Suppressor macrophage treated with lipopolysaccharide for 1 hour (primary cell): ENCODE data around the gene GRAMD2A.

Experiments
- DNase-seq, 3 donors: peaks; one replicate each; pipeline ENCODE4 v3.0.0-alpha.2; 2020 to 2022

GRAMD2A gene

DNA sequence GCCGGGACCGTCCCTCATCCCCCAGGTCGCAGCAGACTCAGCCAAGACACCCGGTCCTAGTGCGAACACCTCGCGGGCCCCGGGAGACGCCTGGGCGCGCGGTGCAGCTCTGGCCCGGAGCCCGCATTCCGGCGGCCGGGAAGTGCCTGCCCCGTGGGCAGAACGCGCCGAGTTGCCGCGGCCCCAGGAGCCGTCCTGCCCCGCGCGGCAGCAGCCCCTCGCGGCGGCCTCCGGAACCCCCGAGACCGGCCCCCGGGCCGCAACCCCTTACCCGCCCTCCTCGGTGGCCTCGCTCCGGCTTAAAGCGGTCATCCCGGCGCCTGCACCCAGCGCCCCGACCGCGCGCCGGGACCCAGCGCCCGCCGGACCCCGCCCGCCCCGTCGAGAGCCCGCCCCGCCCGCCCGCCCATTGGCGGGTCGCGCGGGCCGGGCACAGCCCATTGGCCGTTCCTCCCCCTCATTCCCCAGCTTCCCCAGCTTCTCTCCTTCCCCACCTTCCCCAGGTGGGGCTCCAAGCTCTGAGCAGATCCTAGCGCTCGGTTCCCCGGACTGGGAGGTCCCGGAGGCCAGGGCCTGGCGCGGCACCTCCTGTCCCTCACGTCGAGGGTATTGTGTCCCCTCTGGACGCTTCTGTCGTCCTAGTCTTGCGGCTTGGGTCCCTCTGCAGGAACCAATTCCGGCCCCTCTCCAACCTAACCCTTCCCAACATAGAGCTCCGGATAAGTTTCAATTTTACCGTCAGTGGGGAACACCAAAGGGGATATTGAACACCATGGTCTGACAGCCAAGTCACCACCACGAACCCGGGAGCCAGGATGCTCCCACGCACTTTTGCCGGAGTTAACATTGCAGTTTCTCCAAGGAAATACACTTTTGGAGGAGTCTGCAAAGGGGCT lies at the start of gene GRAMD2A:
TSS of gene GRAMD2A (minus strand) at position 328 of the 896 bp plus-strand sequence.
- peak in 2 of 3 donors; percentile 39 to 64 for DNase-seq

DNA sequence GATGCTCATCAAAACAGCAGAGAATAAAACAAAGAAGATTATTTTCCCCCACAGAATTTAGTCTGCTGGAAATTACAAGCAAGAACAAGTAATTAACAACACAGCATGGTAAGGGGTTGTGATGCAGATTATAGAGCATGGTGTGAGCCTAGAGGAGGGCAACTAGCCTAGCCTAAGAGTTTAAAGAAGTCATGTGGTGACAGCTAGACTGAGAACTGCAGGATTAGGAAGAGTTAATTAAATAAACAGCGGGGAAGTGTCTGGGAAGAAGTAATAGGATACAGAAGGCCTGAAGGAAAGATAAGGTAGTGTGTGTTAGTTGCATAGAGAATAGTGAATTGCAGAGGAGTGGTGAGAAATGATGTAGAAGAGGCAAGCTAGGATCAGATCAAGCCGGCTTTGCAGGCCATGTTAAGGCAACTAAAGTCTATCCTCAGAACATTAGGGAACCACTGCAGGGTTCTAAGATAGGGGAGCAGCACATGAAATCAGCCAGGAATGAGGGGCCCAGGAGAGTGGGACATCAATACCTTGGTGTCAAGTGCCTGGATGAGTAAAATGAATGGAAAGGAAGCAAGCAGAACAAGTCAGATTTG lies 45.3 kb upstream of the GRAMD2A start:
- no peak for DNase-seq

DNA sequence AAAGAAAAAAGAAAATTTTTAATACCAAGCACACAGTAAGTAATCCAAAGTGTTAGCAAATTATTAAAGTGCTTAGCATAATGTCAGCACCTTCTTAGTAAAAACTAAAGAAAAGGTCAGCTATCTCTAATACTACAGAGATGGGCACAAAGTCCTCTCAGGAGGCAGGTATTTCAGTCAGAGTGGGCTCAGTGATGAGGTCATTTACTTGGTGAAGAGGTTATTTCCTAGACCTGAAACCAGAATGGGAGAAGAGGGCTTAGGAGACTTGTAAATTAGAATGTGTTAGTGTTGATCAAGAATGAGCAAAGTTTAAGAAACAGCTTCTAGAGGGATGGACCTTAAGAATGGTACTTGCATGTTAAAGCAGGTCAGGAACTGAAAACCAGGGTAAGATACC lies 42.1 kb upstream of the GRAMD2A start:
- no peak for DNase-seq

DNA sequence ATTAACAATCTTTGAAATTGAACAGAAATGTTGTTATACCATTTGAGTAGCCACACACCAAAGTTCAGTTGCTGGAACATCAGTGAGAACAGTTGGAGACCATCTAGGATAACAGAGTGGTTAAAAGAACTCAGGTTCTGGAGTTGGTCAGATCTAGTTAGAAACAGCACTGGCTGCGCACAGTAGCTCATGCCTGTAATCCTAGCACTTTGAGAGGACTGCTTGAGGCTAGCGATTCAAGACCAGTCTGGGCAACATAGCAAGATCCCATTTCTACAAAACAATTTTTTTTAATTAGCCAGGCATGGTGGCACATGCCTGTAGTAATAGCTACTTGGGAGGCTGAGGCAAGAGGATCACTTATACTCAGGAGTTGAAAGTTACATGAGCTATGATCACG lies 41.0 kb upstream of the GRAMD2A start:
- DNase-seq: no peak

DNA sequence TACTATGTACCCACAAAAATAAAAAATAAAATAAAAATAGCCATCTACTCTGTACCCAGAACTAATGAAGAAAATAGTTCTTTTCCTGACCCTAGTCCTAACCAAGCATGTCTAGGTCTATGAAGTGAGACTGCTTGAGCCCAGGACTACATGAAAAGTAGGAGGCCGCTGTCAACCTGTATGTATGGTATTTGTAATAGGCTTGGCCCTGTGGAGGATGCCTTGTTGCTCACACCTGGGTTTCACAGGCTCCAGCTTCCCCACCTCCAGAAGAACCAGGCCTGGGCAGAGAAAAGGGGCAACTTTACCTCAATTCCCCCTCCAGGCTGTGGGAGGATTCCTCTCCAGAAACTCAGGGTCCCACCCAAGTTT lies 40.3 kb upstream of the GRAMD2A start:
- DNase-seq: no peak

DNA sequence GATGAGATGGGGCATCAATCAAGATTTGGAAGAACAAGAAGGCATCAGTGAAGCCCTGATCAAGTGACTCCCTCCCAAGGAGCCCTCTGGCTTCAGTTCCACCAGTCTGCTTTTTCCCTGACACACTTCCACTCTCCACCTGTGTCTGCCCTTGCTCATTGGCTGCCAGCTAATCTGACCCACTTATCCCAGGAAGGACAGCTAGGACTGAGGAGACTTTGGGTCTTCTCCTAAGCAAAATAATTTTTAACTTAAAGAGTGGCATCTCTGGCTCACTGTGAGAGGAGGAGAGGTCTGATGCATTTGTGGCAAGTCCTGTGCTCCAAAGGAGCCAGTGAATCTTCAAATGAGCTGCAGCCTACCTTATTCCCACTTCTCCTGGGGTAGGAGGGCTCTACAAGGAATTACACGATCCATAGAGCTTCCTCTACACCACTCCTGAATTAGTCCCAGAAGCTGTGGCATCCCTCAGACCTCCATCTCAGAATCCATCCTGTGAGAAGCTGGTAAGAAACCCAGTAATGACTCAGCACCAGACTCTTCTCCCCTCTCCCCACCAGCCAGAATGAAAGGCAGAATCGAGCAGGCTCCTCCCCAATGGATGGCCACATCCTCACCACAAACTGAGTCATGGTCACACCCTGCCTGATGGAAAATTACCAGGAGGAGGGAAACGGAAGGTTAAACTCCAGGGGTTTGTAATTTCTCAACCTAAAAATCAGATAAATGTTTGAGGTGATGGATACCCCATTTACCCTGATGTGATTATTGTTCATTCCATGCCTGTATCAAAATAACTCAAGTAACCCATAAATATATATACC lies 39.7 kb upstream of the GRAMD2A start:
- peak; percentile 92 to 96 (median 96) for DNase-seq

DNA sequence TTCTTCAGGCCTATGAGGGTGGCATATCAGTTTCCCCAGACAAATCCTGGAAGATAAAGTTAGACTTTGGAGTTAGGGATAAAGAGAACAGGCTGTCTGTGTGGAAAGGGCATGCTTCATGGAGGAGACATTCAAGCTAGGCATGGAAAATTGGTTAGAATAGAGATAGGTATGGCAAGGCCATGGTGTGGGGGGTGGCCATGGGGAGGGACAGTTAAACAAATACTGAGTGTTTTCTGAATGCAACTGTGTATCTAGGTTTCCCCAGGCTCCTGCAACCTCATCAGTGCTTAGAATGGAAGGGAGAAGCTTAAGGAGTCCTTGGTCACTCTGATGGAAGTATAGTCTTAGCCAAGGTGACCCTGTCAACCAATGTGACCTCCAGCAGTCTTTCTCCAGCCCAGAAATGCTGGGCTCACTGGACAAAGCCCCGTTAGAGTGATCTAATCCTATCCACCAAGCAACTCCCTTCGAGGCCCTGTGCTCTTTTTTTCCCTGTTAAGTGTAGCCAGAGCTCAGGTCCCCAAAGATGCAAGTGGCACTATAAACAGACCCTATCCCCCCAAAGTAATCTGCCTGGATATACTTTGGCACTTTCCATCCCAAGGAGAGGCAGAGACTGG lies 38.9 kb upstream of the GRAMD2A start:
- DNase-seq: no peak

DNA sequence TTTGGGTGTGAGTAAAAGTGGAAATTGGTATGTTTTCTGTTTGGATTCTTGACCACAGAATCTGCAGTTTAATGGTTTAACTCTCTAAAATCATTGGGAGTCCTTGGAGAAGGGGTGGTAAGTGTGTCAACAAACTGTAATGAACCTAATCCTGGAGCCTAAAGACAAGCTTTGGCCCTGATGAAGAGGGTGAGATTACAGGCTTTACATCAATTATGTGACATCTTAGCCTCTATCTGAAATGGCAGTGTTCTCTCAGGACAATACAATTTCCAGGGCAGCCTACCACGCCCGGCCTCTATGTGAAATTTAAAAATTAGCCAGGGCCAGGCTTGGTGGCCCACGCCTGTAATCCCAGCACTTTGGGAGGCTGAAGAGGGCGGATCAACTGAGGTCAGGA lies 37.7 kb upstream of the GRAMD2A start:
- no peak for DNase-seq

DNA sequence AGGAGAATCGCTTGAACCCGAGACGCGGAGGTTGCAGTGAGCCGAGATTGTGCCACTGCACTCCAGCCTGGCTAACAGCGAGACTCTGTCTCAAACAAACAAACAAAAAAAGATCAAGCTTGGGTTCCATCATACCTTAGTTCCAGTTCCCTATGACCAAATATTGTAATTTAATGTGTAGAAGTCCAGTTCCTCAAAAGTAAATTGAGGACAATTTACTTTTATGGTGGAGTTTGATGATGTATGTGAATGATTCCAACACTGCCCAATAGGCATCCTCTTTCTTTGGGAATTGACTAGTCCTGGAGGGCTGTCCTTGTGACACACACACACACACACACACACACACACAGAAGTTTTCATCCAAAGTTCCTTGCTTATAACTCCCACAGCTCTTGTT lies 36.2 kb upstream of the GRAMD2A start:
- peak; percentile 22 to 45 (median 39) for DNase-seq

DNA sequence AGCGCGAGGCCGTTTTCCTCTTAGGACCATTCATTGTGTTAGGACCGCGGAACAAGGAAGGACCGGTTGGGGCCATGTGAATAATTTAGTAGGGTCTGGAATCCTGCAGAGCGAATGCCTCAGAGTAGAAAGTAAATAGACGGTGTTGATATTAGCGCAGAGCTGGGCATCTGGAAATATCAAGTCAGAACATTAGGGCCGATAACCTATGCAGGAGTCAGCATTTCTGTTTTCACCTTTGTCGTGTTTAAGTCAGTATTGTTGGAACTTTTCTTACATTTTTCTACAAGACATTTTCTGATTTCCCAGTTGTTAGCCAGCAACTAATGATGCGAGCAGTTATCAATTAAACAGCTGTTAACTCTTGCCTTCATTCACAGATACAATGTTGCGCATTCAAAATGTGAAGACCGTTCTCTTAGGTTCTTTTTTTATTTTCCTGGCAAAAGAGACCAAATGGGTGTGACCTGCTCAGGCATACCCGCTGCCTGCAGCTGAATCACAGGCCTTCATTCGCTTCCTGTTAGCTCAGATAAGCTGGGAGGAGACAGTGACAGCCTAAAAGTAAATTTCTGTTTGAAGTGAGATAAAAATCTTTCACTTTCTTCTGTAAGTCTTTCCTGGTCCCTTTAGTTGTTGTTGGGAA lies 34.4 kb upstream of the GRAMD2A start:
- DNase-seq: peak; percentile 76 to 85 (median 77)

DNA sequence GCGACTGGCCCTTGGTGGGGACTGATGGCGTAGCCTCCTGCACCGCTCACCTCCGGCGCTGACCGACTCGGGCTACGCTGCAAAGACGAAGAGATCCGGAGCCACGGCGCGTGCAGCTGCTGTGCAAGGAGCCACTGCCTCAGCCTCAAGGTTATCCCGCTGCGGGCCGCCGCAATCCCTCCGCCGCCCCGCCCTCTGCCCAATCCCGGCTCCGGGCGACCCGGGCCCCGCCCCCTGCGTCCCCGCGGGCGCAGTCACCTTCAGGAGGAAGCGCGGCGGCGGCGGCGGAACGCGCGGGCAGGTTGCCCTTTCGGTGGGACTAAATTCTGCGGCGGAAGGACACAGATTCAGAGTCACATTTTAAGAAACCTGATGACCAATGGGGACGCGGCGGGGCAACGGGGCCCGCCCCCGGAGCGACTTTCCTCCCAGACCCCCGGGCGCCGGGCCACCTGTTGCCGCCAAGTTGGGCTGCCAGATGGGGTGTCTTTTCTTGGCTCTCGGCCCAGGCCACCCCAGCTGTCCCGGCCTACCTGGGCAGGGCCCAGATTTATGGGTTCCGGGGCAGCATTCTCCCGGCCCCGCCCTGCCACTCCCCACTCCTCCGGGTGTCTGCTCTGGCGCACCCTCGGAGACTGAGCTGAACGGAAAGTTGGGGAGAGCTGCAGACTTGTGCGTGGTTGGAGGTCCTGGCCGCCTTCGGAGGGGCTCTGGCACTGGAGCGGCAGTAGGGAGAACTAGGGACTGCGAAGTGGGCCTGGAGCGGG lies 33.7 kb upstream of the GRAMD2A start, which contains the start of gene PKM:
TSS of gene PKM (minus strand) at position 125 of the 767 bp plus-strand sequence. CDS start 12,093 bp downstream, outside the sequence.
- peak; percentile 95 to 99 (median 97) for DNase-seq

DNA sequence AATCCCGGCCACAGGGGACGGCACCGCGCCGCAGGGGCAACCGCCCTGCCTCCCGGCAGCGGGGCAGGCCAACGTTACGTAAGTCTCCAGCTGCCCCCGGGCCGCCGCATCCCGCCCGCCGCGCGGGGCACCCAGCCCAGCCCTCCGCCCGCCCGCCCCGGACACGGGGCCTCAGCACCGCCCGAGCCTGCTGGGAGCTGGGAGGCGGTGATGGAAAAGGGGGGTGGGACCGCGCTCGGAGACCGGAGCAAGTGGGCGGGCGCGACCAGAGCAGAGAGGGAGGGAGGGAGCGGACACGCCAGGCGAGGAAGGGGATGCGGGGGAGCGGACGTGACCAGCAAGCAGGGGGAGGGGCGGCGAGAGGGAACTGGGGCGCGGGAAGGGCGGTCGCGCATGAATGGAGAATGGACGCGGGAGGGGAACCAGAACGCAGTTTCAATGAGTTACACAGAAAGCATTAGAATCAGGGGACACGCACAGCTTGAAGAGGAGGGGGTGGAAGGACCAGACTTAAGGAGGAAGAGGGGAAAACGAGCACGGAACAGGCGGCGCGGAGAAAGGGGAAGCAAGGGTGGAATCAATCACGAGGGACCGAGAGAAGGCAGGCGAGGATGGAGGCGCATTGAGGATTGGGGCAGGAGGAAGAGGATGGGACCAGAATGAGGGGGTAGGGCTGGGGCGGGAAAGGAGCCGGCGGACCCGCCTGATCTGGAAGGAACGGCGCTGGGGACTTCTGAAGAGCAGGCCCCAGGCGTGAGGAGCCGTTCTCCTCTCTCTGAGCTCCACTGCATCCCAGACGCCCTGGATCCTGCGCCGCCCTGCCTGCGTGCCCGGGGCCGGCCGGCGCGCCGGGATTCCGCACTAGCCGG lies 32.8 kb upstream of the GRAMD2A start:
- DNase-seq: peak; percentile 91 to 96 (median 93)

DNA sequence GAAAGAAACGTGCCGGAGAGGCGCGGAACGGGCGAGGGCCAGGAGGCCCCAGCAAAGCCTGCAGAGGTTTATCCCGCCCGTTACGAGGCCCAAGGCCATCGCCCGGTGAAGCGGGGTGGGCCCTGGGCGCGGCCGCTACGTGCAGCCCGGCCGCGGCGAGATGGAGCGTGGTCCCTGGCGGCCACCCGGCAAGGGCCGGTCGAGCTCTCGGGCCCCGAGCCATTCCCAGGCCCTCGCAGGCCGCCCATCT lies 32.3 kb upstream of the GRAMD2A start:
- no peak for DNase-seq

DNA sequence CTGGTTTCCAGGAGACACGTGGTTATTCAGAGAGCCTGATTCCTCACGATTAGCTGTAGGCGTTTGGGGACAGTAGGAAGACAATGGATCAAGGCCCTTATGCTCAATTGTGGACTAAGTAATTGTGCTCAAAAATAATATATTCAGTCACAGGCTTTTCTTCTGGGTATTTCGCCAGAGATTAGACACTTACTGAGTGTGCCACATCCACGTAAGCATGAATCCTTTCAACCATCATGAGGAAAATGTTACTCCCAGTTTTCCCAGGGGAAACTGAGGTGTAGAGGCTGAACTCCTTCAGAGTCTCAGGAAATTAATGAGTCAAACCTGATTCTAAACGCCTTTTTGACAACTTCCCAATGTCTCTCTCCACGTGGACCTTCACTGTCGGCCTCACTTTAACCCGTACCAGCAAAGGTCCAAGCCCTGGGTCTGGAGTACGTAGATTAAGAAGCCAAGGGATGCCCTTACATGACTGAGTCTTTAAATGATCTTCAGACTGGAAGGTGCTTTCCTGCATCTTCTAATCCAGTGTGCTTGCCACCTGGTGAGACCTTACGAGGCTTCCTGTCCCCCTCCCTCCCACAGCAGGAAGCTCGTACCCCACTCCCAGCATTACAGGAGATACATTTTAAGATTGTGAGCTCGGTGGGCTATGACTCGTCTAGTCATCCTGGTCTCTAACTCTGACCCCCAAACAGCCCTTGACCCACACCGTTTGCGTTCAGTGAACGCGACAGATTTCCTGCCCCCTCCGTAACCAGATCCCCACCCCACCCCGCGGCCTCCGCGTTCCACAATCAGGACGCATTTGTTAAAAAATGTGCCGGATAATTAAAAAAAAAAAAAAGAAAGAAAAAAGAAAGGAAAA lies 31.7 kb upstream of the GRAMD2A start:
- DNase-seq: peak; percentile 21 to 66 (median 60)

DNA sequence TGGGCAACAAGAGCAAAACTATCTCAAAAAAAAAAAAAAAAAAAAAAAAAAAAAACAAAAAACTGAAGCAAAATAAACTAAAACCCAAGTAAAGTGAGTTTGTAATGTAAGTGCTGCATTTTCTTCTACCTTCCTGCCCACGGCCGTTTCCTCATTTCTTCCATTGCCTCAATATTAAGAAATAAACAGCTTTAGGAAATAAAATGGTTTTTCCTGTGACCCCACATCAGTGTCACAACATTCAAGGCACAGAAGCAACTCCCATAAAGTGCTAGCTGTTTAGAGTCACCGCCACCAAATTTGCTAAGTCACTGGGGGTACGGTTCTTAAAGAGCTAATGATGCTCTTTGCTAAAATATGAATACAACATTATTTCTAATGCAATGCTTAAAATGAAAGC lies 30.1 kb upstream of the GRAMD2A start:
- peak; percentile 79 to 89 (median 86) for DNase-seq

DNA sequence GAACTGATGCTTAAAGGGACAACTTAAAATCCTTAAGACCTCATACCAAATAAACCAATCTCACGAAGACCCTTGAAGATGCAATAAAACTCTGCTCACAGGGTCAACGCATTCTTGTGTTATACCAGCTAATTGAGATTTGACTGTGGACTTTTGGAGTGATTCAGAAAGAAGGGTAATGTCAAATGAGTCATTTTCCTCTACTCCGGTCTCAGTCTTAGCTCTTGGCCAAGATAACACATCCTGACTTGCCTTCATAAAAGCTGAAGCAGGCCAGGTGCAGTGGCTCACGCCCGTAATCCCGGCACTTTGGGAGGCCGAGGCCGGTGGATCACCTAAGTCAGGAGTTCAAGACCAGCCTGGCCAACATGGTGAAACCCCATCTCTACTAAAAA lies 29.6 kb upstream of the GRAMD2A start:
- DNase-seq: peak; percentile 66 to 90 (median 83)

DNA sequence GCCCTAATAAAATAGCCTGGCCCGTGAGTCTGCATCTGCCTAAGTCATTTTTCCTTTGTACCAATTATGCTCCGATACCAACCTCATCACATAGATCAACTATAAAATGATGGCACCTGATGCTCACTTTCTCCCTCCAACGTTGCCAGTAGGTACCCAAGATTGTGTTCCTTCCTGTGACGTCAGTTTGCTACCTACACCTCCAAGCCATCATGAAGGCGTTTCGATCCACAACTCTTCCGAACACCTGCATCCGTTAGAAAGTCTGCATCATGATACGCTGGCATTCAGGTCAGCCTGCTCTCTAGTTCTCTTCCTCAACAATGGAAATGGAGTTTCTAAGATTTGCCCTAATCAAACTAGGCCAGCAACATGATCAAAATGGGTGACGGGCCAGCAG lies 25.7 kb upstream of the GRAMD2A start:
- DNase-seq: no peak

DNA sequence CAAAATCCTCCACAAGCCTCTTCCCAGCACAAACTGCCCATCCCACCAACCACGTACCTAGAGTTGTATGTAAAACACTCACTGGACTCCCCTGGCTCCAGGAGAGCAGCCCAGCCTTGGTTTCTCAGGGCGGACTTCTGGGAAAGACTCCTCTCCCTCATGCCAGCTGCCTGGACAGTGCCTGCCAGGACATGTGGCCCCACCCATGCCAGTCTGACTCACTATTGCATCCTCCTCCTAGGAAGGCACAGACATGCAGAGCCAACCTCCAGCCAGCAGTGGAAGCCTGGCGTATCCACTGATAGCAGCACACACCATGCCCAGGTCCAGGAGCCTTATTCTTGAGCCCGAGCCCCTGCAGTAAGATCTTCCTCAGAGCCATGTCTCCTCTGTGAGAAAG lies 24.8 kb upstream of the GRAMD2A start:
- DNase-seq: peak; percentile 63 to 72 (median 66)

DNA sequence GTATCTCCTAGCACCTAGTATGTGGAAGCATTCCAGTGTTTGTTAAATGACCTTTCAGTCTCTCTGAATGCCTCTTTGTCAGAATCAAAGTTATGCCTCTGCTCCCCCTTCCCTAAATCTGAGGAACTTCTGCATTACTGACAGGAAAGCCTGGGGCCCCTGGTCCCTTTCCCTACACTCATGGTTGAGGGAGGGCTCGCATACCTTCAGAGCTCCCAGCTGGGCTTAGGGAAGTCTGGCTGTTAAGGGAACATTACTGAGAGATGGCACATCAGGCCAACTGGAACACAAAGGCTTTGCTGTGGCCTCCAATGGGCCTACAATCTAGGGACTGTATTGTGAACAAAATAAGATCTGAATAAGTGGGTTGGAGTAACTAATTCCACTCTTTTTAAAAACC lies 23.1 kb upstream of the GRAMD2A start:
- DNase-seq: peak; percentile 29 to 42 (median 39)

DNA sequence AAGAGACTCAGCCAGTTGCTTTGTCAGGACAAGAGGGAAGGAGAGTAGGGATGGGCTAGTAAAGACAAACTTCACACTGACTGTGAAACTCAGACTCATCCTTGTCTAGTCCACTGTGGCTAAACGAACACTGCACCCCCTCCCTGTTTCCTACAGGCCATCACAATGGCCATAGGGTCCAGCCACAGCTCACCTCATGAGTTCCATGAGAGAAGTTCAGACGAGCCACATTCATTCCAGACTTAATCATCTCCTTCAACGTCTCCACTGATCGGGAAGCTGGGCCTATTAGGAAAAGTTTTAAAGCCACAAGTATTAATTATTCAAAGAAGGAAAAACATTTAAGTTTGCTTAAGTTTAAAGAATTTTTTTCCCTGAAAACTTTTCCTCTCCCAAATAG lies 19.6 kb upstream of the GRAMD2A start:
- no peak for DNase-seq
